Sigmoid colon (tissue), 7 donors: ENCODE measurements around the gene EAPP. TPM values are rescaled to one million over a fixed set of nuclear protein-coding genes. Genes with fewer than 3 reads are reported as not detected.
"Not testable (repeated sequence)": the region's sequence is repeated elsewhere in the genome, so short reads cannot be mapped to it uniquely, and the experiment has no call there.

Experiments
- DNase-seq: peaks from one replicate; pipeline ENCODE4 v3.0.0-alpha.2; 2019
- H3K27ac ChIP-seq, 4 donors: fragments of 200-600 bp; sonication (generic); one replicate each; pipeline ENCODE4 v1.5.1; 2016 to 2019; ENCODE audit warnings: mild to moderate bottlenecking in 1 of 4
- H3K27me3 ChIP-seq, 3 donors: fragments of 200-600 bp; sonication (generic); one replicate each; pipeline ENCODE4 v1.5.1; 2019; ENCODE audit warnings: mild to moderate bottlenecking in 1 of 3
- H3K36me3 ChIP-seq, 4 donors: fragments of 200-600 bp; sonication (generic); one replicate each; pipeline ENCODE4 v1.5.1; 2016 to 2019
- H3K4me1 ChIP-seq, 4 donors: fragments of 200-600 bp; sonication (generic); one replicate each; pipeline ENCODE4 v1.5.1; 2017 to 2019
- H3K4me3 ChIP-seq, 4 donors: fragments of 200-600 bp; sonication (generic); one replicate each; pipeline ENCODE4 v1.5.1; 2017 to 2019; ENCODE audit warnings: mild to moderate bottlenecking in 2 of 4, moderate library complexity in 1 of 4
- H3K9me3 ChIP-seq, 4 donors: fragments of 200-600 bp in 3 of 4; sonication (generic) in 3 of 4; one replicate each; pipeline versions ENCODE4 v1.5.1 to v1.6.1; 2013 to 2019
- EP300 ChIP-seq, 4 donors: sonication (generic); formaldehyde crosslinking; IDR thresholded peaks; one replicate each; pipeline ENCODE4 v1.6.1; 2017; ENCODE audit warnings: antibody characterized with exemption in 4 of 4
- POLR2A ChIP-seq, 2 donors: fragments of 450-650 bp; IDR thresholded peaks; one replicate each; pipeline ENCODE4 v1.6.1; 2016; ENCODE audit warnings: antibody characterized with exemption in 2 of 2, mild to moderate bottlenecking in 2 of 2, moderate library complexity in 2 of 2
- POLR2AphosphoS5 ChIP-seq, 4 donors: sonication (generic); formaldehyde crosslinking; IDR thresholded peaks; one replicate each; pipeline ENCODE4 v1.6.1; 2017; ENCODE audit warnings: antibody characterized with exemption in 4 of 4
- WGBS, 2 donors: extraction: QIAGEN DNeasy Blood & Tissue Kit; methylation state at CpG; one replicate each; pipeline ENCODE4 v1.1.7; 2013; 5-methylcytosine and 5-hydroxymethylcytosine counted together
- intact Hi-C: fragments of 100-400 bp; cut with DNase I; formaldehyde crosslinking; loops from one replicate; pipeline ENCODE4 v1.15.1; 2023
- polyA plus RNA-seq, 3 donors: library from polyadenylated mRNA; stranded (reverse); fragments of 200-250 nt; gene quantifications; one replicate each; pipeline ENCODE4 v1.2.3, GENCODE V29; 2013
- total RNA-seq, 4 donors: library from RNA; depleted of rRNA; stranded (reverse); fragments of >200 nt; gene quantifications; one replicate each; pipeline ENCODE4 v1.1.0, GENCODE V29; 2016
- TF ChIP-seq, protein P1 (sequence below), 4 experiments: fragments of 450-650 bp in 3 of 4; fragments of 200-600 bp in 1 of 4; IDR thresholded peaks; one replicate each; pipeline ENCODE4 v1.5.1; 2016 to 2019; ENCODE audit warnings: antibody characterized with exemption in 4 of 4, mild to moderate bottlenecking in 3 of 4, moderate library complexity in 2 of 4
- donor health status: healthy with polysubstance abuse.
- donor health status: Bipolar disorder and iron deficiency.
- donor health status: healthy.

EAPP gene
- total and polyA plus RNA-seq, 7 donors, result 25.5 to 133 (median 44.9) TPM

- DNase-seq, result no peak
- WGBS, 2 donors, result 99 to 100% methylated on average over 4 of the region's 4 CpGs
- Histone ChIP-seq H3K27me3 (no peaks in the 10 kb centered on the region), H3K36me3 (peaks cover 9 to 100% (median 64%) of the 10 kb centered on the region in 4 donors), H3K9me3 (no peaks in the 10 kb centered on the region), H3K27ac (no peak overlapping the region), H3K4me1 (no peaks in the 10 kb centered on the region), H3K4me3 (no peak overlapping the region)
- intact Hi-C loops, result no loop called here
- TF ChIP-seq, protein P1, sequence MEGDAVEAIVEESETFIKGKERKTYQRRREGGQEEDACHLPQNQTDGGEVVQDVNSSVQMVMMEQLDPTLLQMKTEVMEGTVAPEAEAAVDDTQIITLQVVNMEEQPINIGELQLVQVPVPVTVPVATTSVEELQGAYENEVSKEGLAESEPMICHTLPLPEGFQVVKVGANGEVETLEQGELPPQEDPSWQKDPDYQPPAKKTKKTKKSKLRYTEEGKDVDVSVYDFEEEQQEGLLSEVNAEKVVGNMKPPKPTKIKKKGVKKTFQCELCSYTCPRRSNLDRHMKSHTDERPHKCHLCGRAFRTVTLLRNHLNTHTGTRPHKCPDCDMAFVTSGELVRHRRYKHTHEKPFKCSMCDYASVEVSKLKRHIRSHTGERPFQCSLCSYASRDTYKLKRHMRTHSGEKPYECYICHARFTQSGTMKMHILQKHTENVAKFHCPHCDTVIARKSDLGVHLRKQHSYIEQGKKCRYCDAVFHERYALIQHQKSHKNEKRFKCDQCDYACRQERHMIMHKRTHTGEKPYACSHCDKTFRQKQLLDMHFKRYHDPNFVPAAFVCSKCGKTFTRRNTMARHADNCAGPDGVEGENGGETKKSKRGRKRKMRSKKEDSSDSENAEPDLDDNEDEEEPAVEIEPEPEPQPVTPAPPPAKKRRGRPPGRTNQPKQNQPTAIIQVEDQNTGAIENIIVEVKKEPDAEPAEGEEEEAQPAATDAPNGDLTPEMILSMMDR (IDR thresholded peaks at IDR 0.05), result no peak
These were observed 30.2 kb upstream of the EAPP start for GRCh38 chr14:34569750-34570149.

- Histone ChIP-seq H3K9me3 (no peaks in the 10 kb centered on the region), H3K4me1 (no peaks in the 10 kb centered on the region), H3K27me3 (no peaks in the 10 kb centered on the region), H3K27ac (no peak overlapping the region), H3K36me3 (peaks cover 9 to 100% (median 63%) of the 10 kb centered on the region in 4 donors), H3K4me3 (no peak overlapping the region)
- intact Hi-C loops, result no loop called here
- TF ChIP-seq POLR2AphosphoS5 (IDR thresholded peaks at IDR 0.05) (no peak), EP300 (IDR thresholded peaks at IDR 0.05) (no peak), POLR2A (IDR thresholded peaks at IDR 0.05) (no peak)
- TF ChIP-seq, protein P1 (IDR thresholded peaks at IDR 0.05), result no peak
- peak; percentile 64 for DNase-seq
- WGBS, 2 donors, result 94 to 97% methylated on average over 13 of the region's 13 CpGs
These were observed 29.3 kb upstream of the EAPP start for GRCh38 chr14:34568803-34569202.

- TF ChIP-seq, protein P1 (IDR thresholded peaks at IDR 0.05), result no peak
- TF ChIP-seq POLR2AphosphoS5 (IDR thresholded peaks at IDR 0.05), result no peak
- TF ChIP-seq EP300 (IDR thresholded peaks at IDR 0.05), result no peak
- TF ChIP-seq POLR2A (IDR thresholded peaks at IDR 0.05), result no peak
- Histone ChIP-seq H3K4me1 (no peaks in the 10 kb centered on the region), H3K36me3 (peaks cover 5 to 57% (median 26%) of the 10 kb centered on the region in 4 donors), H3K9me3 (no peaks in the 10 kb centered on the region), H3K27me3 (no peaks in the 10 kb centered on the region), H3K27ac (no peak overlapping the region), H3K4me3 (no peak overlapping the region)
- DNase-seq, result peak; percentile 26
- 72 to 93% methylated on average over 8 of the region's 8 CpGs for WGBS, 2 donors
- intact Hi-C loops, result no loop called here
These were observed 23.3 kb upstream of the EAPP start for GRCh38 chr14:34562776-34563150.

DNA sequence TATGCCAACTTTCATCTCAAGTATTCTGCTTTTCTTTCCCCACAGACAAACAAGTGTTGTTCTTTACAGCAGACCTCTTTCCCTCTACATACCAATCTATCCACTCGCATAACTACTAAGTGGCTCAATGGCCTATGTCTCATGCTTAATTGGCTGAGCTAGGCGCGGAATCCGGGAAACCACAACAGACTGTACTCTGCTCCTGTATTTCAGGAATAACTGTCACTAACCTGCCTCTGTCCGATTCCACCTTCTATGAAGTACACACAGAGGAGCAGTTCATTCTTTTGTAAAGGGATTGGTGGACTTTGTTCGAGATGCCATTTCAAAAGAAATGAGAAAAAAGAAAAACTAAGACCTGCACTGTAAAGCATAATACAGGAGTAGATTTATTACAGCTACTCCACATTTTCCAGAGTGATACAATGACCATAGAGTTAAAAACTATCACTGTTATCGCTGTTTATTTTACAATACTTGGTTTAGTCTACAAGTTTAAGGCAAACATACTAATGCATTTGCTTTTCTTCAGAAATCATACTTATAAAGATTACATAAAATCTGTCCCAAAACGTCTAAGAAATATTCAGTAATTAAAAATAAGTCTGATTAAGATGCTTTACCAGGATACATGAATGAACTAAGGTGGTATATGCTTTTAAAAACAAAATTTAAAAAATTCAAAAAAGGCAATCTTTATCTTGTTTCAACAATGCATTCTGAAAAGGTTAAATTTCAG, 22.7 kb upstream of the EAPP start:
- H3K36me3 ChIP-seq, result peaks cover 5 to 52% (median 25%) of the 10 kb centered on the region in 4 donors

DNA sequence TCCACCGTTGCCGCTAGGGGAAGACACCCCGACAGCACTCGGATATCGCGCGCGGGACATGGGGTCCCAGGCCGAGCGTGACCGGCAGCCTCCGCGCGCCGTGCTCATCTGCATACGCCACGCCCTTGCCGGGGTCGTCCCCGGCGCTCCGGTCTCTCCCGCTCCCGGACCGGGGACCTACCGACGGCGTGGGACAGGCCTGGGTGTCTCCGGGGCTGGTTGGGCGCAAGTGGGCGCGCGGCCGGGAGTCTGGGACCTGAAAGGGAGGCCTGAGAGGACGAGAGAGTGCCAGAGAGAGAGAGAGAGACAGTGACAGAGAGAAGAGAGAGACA, 17.0 kb upstream of the EAPP start:
- no CpG with 5 or more reads among the region's 35 CpGs for WGBS, 2 donors
- DNase-seq, H3K4me1 ChIP-seq, intact Hi-C loops, H3K27ac ChIP-seq, H3K4me3 ChIP-seq, H3K36me3 ChIP-seq, H3K27me3 ChIP-seq, H3K9me3 ChIP-seq: not testable (repeated sequence)

More for the DNA sequence above, 22.7 kb upstream of the EAPP start:
- H3K4me3 ChIP-seq, H3K27me3 ChIP-seq, H3K27ac ChIP-seq, DNase-seq, H3K4me1 ChIP-seq, intact Hi-C loops, H3K9me3 ChIP-seq: not testable (repeated sequence)
- whole genome bisulfite sequencing, 2 donors, result 94 to 95% methylated on average over 7 of the region's 8 CpGs

DNA sequence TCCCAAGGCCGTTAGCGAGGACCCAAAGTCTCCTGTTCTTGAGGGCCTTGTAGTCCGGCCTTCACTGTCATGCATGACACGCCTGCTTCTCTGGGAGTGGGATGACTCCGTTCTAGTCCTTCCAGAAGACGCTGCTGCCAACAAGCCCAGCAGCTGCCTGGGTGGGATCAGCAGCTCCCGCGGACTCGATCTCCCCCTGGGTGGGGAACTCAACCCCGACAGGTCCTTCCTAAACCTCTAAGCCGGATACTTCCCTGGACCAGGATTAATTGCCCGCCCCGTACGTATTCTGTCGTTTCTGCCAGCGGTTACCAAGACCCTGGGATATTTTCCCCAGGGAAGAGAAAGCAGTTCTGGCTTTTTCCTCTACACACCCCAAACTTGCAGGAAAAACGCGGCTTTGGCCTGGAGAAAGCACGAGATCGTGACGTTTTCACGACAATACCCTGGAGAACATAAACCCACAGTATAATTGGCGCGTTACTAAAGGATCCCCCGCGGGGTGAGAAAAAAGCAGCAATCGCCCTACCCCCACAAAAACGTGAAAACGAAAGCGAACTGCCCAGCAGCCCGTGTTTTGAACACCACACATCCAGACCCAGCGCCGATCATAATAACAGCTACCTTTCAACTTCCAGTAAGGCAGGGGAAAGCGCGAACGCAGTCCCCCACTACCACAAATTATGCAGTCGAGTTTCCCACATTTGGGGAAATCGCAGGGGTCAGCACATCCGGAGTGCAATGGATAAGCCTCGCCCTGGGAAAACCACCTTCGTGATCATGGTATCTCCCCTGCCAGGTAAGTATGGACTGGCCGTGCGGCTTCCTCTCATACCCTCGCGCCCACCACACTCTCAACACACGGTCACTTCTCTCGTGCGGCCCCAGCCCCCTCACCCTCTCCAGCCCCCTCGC, 16.3 kb upstream of the EAPP start:
- intact Hi-C loops, result not testable (repeated sequence)
- WGBS, 2 donors, result no CpG with 5 or more reads among the region's 49 CpGs

More for the DNA sequence above, 16.3 kb upstream of the EAPP start:
- not testable (repeated sequence) for H3K27ac ChIP-seq, H3K4me1 ChIP-seq, H3K36me3 ChIP-seq, H3K27me3 ChIP-seq, DNase-seq, H3K9me3 ChIP-seq, H3K4me3 ChIP-seq
